Measurements from ENCODE around the gene NAT10. TPM values are rescaled to one million over a fixed set of nuclear protein-coding genes. Genes with fewer than 3 reads are reported as not detected.

The NAT10 gene
- polyA plus RNA-seq, 1 donor from 2014 or later, result 12.7 TPM

DNA sequence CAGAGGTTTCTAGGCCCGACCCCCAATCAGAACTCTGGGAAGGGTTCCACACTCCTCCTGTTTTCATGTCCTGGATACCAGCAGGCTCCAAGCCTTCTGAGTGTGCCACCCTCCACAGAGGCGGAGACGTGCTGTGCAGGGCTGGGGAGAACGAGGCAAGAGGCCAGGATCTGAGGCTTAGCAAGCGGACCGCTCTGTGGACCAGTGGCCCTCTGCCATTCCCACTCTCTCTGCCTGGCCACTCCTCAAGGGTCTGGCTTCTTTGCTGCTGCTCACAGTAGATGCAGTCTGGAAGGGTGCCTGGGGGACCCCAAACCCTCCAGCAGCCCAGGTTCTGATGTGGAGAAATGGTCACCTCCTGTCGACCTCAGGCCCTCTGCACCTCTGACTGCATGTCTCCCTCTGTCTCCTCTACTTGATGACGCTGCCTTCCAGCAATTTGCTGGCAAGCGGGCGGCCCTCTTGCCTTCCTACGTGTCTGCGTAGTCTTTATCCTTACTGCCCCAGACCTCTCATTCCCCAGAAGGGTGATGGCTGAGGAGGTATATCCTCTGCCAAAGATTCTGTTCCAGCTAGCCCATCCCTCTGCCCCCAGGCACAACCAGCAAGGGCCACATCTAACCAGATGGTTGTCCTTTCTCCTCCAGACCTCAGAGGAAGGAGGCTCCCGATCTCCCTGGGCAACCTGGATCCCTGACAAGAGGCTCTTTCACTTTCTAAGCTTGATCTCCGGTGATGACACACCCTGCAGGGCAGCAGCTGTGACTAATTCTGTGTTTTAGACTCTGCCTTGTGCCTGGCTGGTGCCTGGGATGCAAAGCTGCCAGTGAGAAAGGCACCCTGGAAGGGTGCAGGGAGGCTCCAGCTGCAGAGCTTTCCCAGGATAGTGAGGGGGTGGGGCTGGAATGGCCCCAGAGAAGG, 87.3 kb downstream of the NAT10 start:
- no peaks in the 10 kb centered on the region for H3K36me3 ChIP-seq (ENCODE audit: insufficient read depth, low read length)
- no peak overlapping the region for H2AFZ ChIP-seq (ENCODE audit: low read depth, low read length)
- H3K27me3 ChIP-seq (ENCODE audit: insufficient read depth, low read depth, low read length), result no peaks in the 10 kb centered on the region
- no peak overlapping the region for H3K9ac ChIP-seq (ENCODE audit: low read length)
- H3K79me2 ChIP-seq (replicated peaks; ENCODE audit: insufficient read depth, low read length), result no peaks in the 10 kb centered on the region
- H3F3A ChIP-seq (ENCODE audit: insufficient read depth, low read length, poor library complexity, severe bottlenecking), result no peaks in the 10 kb centered on the region
- no peaks in the 10 kb centered on the region for H3K9me2 ChIP-seq (ENCODE audit: insufficient read depth, low read length)
- H3K9me3 ChIP-seq (ENCODE audit: low read length), result no peaks in the 10 kb centered on the region
- no peak overlapping the region for H3K4me2 ChIP-seq (ENCODE audit: low read length)
- H3K4me3 ChIP-seq (ENCODE audit: low read length), result no peak overlapping the region
- no peaks in the 10 kb centered on the region for H4K20me1 ChIP-seq (ENCODE audit: insufficient read depth)
- no peak overlapping the region for H3K27ac ChIP-seq (ENCODE audit: low read length)
- TF ChIP-seq SMC3 (conservative IDR thresholded peaks at IDR 0.05; ENCODE audit: poor library complexity), result no peak
- no peak for TF ChIP-seq TAF1 (IDR thresholded peaks at IDR 0.05; ENCODE audit: low read depth)
- no peak for TF ChIP-seq POLR2AphosphoS5 (IDR thresholded peaks at IDR 0.05)
- no peak for TF ChIP-seq CTCF (IDR thresholded peaks at IDR 0.05; ENCODE audit: poor library complexity, severe bottlenecking)
- no peak for TF ChIP-seq MXI1 (conservative IDR thresholded peaks at IDR 0.05; ENCODE audit: poor library complexity, severe bottlenecking)
- TF ChIP-seq EP300 (conservative IDR thresholded peaks at IDR 0.05; ENCODE audit: poor library complexity, severe bottlenecking), result no peak
- no peak for TF ChIP-seq REST (IDR thresholded peaks at IDR 0.05; ENCODE audit: borderline replicate concordance)
- no peak for TF ChIP-seq RAD21 (conservative IDR thresholded peaks at IDR 0.05)
- no peak for TF ChIP-seq EZH2 (IDR thresholded peaks at IDR 0.05; ENCODE audit: borderline replicate concordance, insufficient read depth, low read length, poor library complexity, severe bottlenecking)

GRCh38 chr11:34194576-34195335, 89.3 kb downstream of the NAT10 start:
- H2AFZ ChIP-seq (ENCODE audit: low read depth, low read length), result no peak overlapping the region
- no peaks in the 10 kb centered on the region for H3K9me2 ChIP-seq (ENCODE audit: insufficient read depth, low read length)
- H3K79me2 ChIP-seq (replicated peaks; ENCODE audit: insufficient read depth, low read length), result no peaks in the 10 kb centered on the region
- no peak for TF ChIP-seq MXI1 (conservative IDR thresholded peaks at IDR 0.05; ENCODE audit: poor library complexity, severe bottlenecking)
- TF ChIP-seq TAF1 (IDR thresholded peaks at IDR 0.05; ENCODE audit: low read depth), result no peak
- no peaks in the 10 kb centered on the region for H3K9me3 ChIP-seq (ENCODE audit: low read length)
- no peaks in the 10 kb centered on the region for H3K27me3 ChIP-seq (ENCODE audit: insufficient read depth, low read depth, low read length)
- no peak overlapping the region for H3K4me3 ChIP-seq (ENCODE audit: low read length)
- H3K36me3 ChIP-seq (ENCODE audit: insufficient read depth, low read length), result no peaks in the 10 kb centered on the region
- H4K20me1 ChIP-seq (ENCODE audit: insufficient read depth), result no peaks in the 10 kb centered on the region
- no peaks in the 10 kb centered on the region for H3F3A ChIP-seq (ENCODE audit: insufficient read depth, low read length, poor library complexity, severe bottlenecking)
- no peak overlapping the region for H3K27ac ChIP-seq (ENCODE audit: low read length)
- no peak overlapping the region for H3K9ac ChIP-seq (ENCODE audit: low read length)
- H3K4me2 ChIP-seq (ENCODE audit: low read length), result no peak overlapping the region

Small RNAs within 50 kb of the gene (small RNA-seq; reads per million reads assigned to genes)
- gene RF00019, result 0 to 1.2 (median 0) reads per million in 3 experiments

Other genes with a start within 250 kb of the NAT10 start
- 33.2 and 34.5 TPM in 2 replicates for gene LMO2, start 213.6 kb upstream of the NAT10 start, polyA plus RNA-seq
- gene CAPRIN1, start 53.9 kb upstream of the NAT10 start, polyA plus RNA-seq, result 243 and 256 TPM in 2 replicates

All from neural cell (in vitro differentiated cells).